Mammary epithelial cell (primary cell): ENCODE data around the gene WHAMM.

Source experiments
- EZH2 ChIP-seq: IDR thresholded peaks from 2 replicates; pipeline ENCODE4 v1.6.1; 2012; ENCODE audit warnings: low read length, inconsistent platforms, borderline replicate concordance
- TF ChIP-seq, protein P1 (sequence below), 2 donors: IDR thresholded peaks in 1 of 2; conservative IDR thresholded peaks in 1 of 2; 2 replicates each; pipeline ENCODE4 v1.5.1; 2011 to 2012; ENCODE audit warnings: inconsistent platforms in 2 of 2, low read length in 2 of 2, mild to moderate bottlenecking in 2 of 2, control low read depth in 1 of 2, low read depth in 1 of 2; ENCODE audit not compliant: insufficient read depth in 1 of 2; ENCODE audit errors: extremely low read depth in 1 of 2

- TF ChIP-seq, protein P1, sequence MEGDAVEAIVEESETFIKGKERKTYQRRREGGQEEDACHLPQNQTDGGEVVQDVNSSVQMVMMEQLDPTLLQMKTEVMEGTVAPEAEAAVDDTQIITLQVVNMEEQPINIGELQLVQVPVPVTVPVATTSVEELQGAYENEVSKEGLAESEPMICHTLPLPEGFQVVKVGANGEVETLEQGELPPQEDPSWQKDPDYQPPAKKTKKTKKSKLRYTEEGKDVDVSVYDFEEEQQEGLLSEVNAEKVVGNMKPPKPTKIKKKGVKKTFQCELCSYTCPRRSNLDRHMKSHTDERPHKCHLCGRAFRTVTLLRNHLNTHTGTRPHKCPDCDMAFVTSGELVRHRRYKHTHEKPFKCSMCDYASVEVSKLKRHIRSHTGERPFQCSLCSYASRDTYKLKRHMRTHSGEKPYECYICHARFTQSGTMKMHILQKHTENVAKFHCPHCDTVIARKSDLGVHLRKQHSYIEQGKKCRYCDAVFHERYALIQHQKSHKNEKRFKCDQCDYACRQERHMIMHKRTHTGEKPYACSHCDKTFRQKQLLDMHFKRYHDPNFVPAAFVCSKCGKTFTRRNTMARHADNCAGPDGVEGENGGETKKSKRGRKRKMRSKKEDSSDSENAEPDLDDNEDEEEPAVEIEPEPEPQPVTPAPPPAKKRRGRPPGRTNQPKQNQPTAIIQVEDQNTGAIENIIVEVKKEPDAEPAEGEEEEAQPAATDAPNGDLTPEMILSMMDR (conservative IDR thresholded peaks at IDR 0.05 in 1 of 2, IDR thresholded peaks at IDR 0.05 in 1 of 2; ENCODE audit: extremely low read depth in 1 of 2, insufficient read depth in 1 of 2, low read depth in 1 of 2, low read length in 2 of 2), result no peak
- TF ChIP-seq EZH2, result no peak
These were observed 42.6 kb downstream of the WHAMM start for GRCh38 chr15:82851981-82852511.
